ENCODE measurements around the gene CCDC14.

GRCh38 chr3:123971406-123971805, 10.4 kb upstream of the CCDC14 start:
- TF ChIP-seq POLR2AphosphoS5 (IDR thresholded peaks at IDR 0.05; ENCODE audit: low read depth, low read length) = no peak
- no peak for TF ChIP-seq TAF1 (IDR thresholded peaks at IDR 0.05; ENCODE audit: low read depth, low read length)
- TF ChIP-seq POLR2A (IDR thresholded peaks at IDR 0.05; ENCODE audit: low read depth, low read length) = no peak
- no peak for TF ChIP-seq POU2F2 (IDR thresholded peaks at IDR 0.05; ENCODE audit: low read depth, low read length)
- no peak for TF ChIP-seq SPI1 (IDR thresholded peaks at IDR 0.05; ENCODE audit: low read depth, low read length)
- no peak for TF ChIP-seq PAX5 (IDR thresholded peaks at IDR 0.05; ENCODE audit: insufficient read depth, low read length, severe bottlenecking)

Data from GM12891 (cell line).